Measurements from ENCODE around the gene GNAS. TPM values are rescaled to one million over a fixed set of nuclear protein-coding genes. Genes with fewer than 3 reads are reported as not detected.
A peak's percentile ranks its signal among the peaks of the same experiment; 100 is the strongest.

GNAS gene
- total RNA-seq, 2 experiments from 2014 or later = 1,245 to 1,317 TPM

DNA sequence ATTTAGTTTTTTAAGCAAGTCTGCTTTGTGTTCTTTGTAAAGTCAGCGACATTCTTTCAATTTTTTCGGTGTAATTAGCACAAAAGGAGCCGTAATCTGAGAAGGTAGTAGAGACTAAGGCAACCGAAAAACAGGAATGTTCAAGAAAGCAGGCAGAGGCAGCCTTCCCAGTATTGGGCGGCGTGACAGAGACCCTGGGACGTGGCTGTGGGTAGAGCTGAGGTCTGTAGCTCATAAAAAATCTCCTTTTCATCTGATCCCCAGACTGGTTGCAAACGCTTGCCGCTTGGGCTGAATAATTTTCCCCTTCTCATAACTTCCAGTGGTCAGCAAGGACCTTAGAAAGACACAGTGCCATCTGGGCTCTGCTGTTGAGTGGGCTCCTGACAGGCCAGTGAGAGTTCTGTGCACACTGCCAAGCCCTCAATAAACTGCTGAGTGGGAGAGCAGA, 30.8 kb downstream of the GNAS start:
- TF ChIP-seq, protein P1, sequence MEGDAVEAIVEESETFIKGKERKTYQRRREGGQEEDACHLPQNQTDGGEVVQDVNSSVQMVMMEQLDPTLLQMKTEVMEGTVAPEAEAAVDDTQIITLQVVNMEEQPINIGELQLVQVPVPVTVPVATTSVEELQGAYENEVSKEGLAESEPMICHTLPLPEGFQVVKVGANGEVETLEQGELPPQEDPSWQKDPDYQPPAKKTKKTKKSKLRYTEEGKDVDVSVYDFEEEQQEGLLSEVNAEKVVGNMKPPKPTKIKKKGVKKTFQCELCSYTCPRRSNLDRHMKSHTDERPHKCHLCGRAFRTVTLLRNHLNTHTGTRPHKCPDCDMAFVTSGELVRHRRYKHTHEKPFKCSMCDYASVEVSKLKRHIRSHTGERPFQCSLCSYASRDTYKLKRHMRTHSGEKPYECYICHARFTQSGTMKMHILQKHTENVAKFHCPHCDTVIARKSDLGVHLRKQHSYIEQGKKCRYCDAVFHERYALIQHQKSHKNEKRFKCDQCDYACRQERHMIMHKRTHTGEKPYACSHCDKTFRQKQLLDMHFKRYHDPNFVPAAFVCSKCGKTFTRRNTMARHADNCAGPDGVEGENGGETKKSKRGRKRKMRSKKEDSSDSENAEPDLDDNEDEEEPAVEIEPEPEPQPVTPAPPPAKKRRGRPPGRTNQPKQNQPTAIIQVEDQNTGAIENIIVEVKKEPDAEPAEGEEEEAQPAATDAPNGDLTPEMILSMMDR (IDR thresholded peaks at IDR 0.05) = no peak
- Mint-ChIP-seq H3K4me1 (ENCODE audit: low read depth) (peaks cover 50% of the 10 kb centered on the region), H3K9me3 (no peaks in the 10 kb centered on the region), H3K27me3 (no peaks in the 10 kb centered on the region), H3K36me3 (ENCODE audit: low read depth) (peaks cover 3% of the 10 kb centered on the region), H3K4me3 (no peak overlapping the region), H3K27ac (no peak overlapping the region)
- no peak for ATAC-seq (ENCODE audit: poor library complexity)
- intact Hi-C loops (cut with DNase I, micrococcal nuclease) = no loop called here
- POLR2A ChIA-PET = interaction anchor here (0.6 kb wide), 1 partner anchor 107 kb away, joined by 5 read pairs; no protein-coding TSS in a partner anchor
- Histone ChIP-seq H3K9me3 (ENCODE audit: control insufficient read depth in 1 of 2, insufficient read depth in 1 of 2, low read length in 2 of 2) (no peaks in the 10 kb centered on the region), H3K36me3 (ENCODE audit: insufficient read depth, low read length) (no peaks in the 10 kb centered on the region), H3K27me3 (ENCODE audit: control insufficient read depth in 1 of 2, insufficient read depth in 2 of 2, low read length in 2 of 2) (no peaks in the 10 kb centered on the region), H3K4me3 (ENCODE audit: low read length) (no peak overlapping the region), H3K27ac (ENCODE audit: low read depth in 1 of 2, low read length in 2 of 2) (no peak overlapping the region), H3K4me1 (ENCODE audit: insufficient read depth, low read length) (peaks cover 12% of the 10 kb centered on the region)
- CTCF ChIA-PET = interaction anchor here (0.7 kb wide), 1 partner anchor 11 kb away, joined by 3 read pairs; no protein-coding TSS in a partner anchor
- DNase-seq = no peak

DNA sequence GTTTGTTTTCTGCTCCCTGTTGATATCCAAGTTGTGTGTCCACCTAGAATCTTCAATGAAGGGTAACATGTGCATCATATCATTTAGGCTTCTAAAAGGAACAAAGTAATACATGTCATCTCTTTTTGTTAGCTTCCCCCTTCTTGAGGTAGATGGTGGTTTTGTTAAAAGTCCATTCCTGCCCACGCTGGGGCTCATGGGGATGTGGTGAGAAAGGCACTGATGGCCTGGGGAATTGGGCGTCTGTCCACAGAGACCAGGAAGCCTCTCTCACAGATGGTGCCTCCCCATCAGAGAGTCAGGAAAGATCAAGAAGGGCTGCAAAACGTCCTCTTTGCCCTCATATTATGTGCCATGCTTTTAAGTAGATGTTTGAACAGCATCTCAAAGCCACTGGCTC, 32.5 kb downstream of the GNAS start:
- Mint-ChIP-seq H3K27ac (no peak overlapping the region), H3K27me3 (no peaks in the 10 kb centered on the region), H3K9me3 (no peaks in the 10 kb centered on the region), H3K4me1 (ENCODE audit: low read depth) (peaks cover 43% of the 10 kb centered on the region), H3K36me3 (ENCODE audit: low read depth) (peaks cover 5% of the 10 kb centered on the region), H3K4me3 (no peak overlapping the region)
- intact Hi-C loops (cut with DNase I, micrococcal nuclease) = loop anchor here (5.0 kb wide), 2 partner anchors 147 to 233 kb away; partner anchors contain the start of genes ATP5F1E (in 1 of the 2) and STX16 (in 1 of the 2)
- CTCF ChIA-PET = no interaction called here
- H3K9me3 ChIP-seq (ENCODE audit: control insufficient read depth in 1 of 2, insufficient read depth in 1 of 2, low read length in 2 of 2) = no peaks in the 10 kb centered on the region
- H3K4me3 ChIP-seq (ENCODE audit: low read length) = no peak overlapping the region
- no peak for ATAC-seq (ENCODE audit: poor library complexity)
- peaks cover 10% of the 10 kb centered on the region for H3K4me1 ChIP-seq (ENCODE audit: insufficient read depth, low read length)
- no peak for DNase-seq
- no peaks in the 10 kb centered on the region for H3K36me3 ChIP-seq (ENCODE audit: insufficient read depth, low read length)
- POLR2A ChIA-PET = interaction anchor here (1.2 kb wide), 1 partner anchor 233 kb away, joined by 3 read pairs; no protein-coding TSS in a partner anchor
- no peak overlapping the region for H3K27ac ChIP-seq (ENCODE audit: low read depth in 1 of 2, low read length in 2 of 2)
- TF ChIP-seq, protein P1 (IDR thresholded peaks at IDR 0.05) = no peak
- no peaks in the 10 kb centered on the region for H3K27me3 ChIP-seq (ENCODE audit: control insufficient read depth in 1 of 2, insufficient read depth in 2 of 2, low read length in 2 of 2)

DNA sequence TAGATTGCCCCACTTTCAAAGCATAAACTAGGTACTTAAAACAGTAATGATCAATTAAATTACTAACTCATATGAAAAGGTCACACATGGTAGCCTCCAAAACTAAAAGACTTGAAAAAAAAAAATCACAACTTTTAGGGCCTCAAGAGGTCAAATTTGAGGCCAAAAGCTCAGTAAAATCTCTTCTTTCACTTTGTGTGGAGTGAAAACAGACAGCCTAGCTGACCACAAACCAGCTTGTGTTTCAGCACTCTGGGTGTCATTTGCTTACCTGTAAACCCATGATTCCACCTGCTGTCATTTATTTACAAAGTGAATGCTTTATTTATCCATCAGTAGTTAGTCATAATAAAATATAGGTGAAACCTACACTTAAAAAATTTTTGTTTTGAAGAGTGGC, 34.0 kb downstream of the GNAS start:
- Mint-ChIP-seq H3K9me3 (no peaks in the 10 kb centered on the region), H3K36me3 (ENCODE audit: low read depth) (peaks cover 11% of the 10 kb centered on the region), H3K27me3 (no peaks in the 10 kb centered on the region), H3K4me1 (ENCODE audit: low read depth) (peaks cover 36% of the 10 kb centered on the region), H3K4me3 (peak overlapping the region; percentile 89), H3K27ac (peak overlapping the region; percentile 95)
- no peaks in the 10 kb centered on the region for H3K27me3 ChIP-seq (ENCODE audit: control insufficient read depth in 1 of 2, insufficient read depth in 2 of 2, low read length in 2 of 2)
- H3K4me3 ChIP-seq (ENCODE audit: low read length) = no peak overlapping the region
- ATAC-seq (ENCODE audit: poor library complexity) (no peak), DNase-seq (no peak)
- TF ChIP-seq, protein P1 (IDR thresholded peaks at IDR 0.05) = no peak
- no peak overlapping the region for H3K27ac ChIP-seq (ENCODE audit: low read depth in 1 of 2, low read length in 2 of 2)
- no peaks in the 10 kb centered on the region for H3K36me3 ChIP-seq (ENCODE audit: insufficient read depth, low read length)
- peaks cover 10% of the 10 kb centered on the region for H3K4me1 ChIP-seq (ENCODE audit: insufficient read depth, low read length)
- ChIA-PET CTCF (interaction anchor here (0.7 to 1.3 kb wide), 3 partner anchors 16 to 321 kb away, joined by 3 to 4 read pairs (median 3); no protein-coding TSS in a partner anchor), POLR2A (interaction anchor here (0.6 to 1.7 kb wide), 6 partner anchors 10 to 499 kb away, joined by 3 to 5 read pairs (median 3); no protein-coding TSS in a partner anchor)
- H3K9me3 ChIP-seq (ENCODE audit: control insufficient read depth in 1 of 2, insufficient read depth in 1 of 2, low read length in 2 of 2) = no peaks in the 10 kb centered on the region
- intact Hi-C loops (cut with DNase I, micrococcal nuclease) = loop anchor here (5.0 kb wide), 2 partner anchors 146 to 234 kb away; partner anchors contain the start of genes ATP5F1E (in 1 of the 2) and STX16 (in 1 of the 2)

Data from CD4-positive, alpha-beta T cell (primary cell).